NCI-H1436 (cell line): ENCODE data around the gene CNOT6.
"Not testable (repeated sequence)": the region's sequence is repeated elsewhere in the genome, so short reads cannot be mapped to it uniquely, and the experiment has no call there.

Experiments
- DNase-seq: peaks from one replicate; lab custom pipeline; 2025; lab: John Stamatoyannopoulos, UW

CNOT6 gene

DNA sequence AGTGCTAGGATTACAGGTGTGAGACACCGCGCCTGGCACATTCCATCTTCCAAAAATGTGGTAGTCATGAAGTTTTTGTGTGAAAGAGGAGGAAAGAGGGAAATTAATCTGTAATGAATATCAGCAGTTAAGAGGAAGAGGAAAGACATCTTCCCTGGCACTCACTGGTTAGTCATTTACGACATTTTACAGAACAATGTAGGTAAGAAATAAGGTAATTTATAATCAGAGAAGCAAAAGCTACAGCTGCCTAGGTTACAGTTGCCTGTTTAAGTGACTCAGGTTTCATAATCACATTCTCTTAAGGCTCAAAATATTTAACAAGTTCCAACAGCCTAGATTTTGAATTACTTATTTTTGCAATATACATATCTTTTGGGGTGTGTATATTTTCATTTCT is 26.9 kb downstream of the CNOT6 start:
- no peak for DNase-seq

GRCh38 chr5:180521591-180521990 is 27.4 kb downstream of the CNOT6 start:
- DNase-seq, result no peak

- DNase-seq, result no peak
Observed at GRCh38 chr5:180522330-180522729, 28.2 kb downstream of the CNOT6 start.

DNA sequence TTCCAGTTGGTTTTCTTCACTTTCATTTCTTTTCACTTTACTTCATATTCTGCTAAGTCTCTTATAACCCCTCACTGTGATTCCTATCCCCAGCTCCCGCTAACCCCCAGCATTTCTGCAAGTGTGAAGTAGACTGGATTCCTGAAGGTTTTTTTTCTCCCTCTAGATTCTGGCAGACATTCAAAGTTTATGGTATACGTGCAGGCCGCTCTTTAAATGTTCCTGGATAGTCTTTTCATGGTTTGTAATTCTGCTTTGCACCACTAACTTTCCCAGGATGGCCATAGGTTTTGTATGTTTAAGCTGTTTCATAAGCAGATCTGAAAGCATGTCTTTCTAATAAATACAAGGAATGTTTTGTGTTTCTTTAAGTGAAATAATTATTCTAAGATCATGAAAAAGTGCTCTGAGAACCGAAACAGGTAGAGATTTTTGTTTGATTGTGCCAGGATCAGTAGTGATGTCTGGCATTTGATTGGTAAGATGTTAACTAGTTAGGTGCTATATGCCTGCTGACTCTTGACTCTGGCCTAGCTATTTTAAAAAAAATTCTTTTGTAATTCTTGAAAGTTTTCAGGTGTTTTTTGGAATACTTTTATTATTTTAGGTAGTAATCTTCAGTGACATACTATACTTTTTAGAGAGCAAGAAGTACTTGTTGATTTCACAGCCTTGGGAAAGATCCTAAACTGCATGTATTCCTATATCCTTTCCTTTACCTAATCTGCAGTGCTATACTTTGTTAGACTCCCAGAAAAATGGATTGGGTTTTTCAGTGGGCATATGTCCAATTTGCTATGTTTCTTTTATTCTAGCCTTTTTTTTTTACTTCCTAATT is 29.7 kb downstream of the CNOT6 start:
- DNase-seq, result no peak

DNA sequence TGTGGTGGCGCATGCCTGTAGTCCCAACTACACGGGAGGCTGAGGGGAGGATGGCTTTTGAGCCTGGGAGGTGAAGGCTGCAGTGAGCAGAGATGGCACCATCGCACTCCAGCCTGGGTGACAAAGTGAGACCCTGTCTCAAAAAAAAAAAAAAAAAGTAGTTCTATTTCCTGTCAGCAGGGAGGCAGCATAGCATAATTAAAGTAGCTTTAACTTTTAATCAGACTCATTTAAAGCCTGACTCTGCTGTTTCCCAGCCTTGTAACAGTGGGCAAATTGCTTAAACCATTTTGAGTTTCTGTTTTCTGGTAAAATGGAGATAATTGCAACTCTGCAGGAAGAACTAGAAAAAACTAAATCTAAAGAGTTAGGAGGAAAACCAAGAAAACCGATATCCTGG is 31.2 kb downstream of the CNOT6 start:
- DNase-seq, result no peak

DNA sequence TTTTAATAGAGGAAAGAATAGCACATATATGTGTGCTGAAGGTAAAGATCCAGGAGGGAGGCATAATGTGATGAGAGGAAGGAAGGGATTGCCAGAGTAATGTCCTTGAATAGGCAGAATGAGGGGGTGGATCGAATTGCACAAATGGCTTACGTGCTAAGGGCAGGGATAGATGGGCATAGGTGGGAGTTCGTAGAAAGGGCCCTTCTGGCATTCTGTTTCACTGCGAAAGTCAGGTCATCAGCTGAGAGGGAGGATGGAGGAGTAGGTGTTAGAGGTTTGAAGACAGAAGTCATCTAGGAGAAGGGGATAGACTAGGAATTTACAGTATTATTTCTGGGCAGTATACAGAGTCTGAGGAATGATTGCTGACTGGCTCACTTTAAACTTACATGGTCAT is 32.1 kb downstream of the CNOT6 start:
- DNase-seq, result no peak

DNA sequence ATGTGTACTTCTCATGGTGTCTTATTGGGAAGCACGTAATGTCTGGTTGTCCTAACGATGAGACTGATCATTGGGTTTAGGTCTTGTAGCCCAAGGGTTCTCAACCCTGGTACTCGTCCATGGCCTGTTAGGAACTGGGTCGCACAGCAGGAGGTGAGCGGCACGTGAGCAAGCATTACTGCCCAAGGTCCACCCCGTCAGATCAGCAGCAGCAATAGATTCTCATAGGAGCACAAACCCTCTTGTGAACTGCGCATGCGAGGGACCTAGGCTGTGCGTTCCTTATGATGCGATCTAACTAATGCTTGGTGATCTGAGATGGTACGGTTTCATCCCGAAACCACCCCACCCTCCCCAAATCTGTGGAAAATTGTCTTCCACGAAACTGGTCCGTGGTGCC is 33.5 kb downstream of the CNOT6 start:
- DNase-seq, result no peak

- not testable (repeated sequence) for DNase-seq
Observed at GRCh38 chr5:180531036-180531585, 36.9 kb downstream of the CNOT6 start.

- DNase-seq, result no peak
Observed at GRCh38 chr5:180532268-180532667, 38.1 kb downstream of the CNOT6 start.

GRCh38 chr5:180533845-180534244 is 39.7 kb downstream of the CNOT6 start:
- no peak for DNase-seq

- DNase-seq, result no peak
Observed at GRCh38 chr5:180535573-180535972, 41.4 kb downstream of the CNOT6 start.

DNA sequence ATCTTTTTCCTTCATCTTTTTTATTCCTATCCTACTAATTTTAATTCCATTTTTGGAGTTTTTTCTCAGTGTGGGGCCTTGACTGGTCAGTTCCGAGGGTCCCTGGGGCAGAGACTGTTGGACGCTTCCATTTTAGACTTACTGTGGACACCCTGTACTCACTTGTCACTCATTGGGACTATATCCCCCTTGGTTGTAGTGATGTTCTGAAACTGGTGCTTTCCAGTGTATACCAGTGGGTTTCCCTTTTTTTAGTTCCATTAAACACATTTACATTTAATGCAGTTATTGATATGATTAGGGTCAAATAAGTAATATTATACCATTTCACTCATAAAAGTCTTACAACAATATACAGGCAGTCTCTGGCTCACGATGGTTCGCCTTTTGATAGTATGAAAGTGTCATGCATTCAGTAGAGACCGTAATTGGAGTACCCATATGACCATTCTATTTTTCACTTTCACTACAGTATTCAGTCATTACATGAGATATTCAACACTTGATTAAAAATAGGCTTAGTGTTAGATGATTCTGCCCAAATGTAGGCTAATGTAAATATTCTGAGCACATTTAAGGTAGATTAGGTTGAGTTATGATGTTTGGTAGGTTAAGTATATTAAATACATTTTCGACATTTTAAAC is 46.0 kb downstream of the CNOT6 start:
- DNase-seq, result no peak

- DNase-seq, result no peak
Observed at GRCh38 chr5:180541710-180542109, 47.5 kb downstream of the CNOT6 start.

DNA sequence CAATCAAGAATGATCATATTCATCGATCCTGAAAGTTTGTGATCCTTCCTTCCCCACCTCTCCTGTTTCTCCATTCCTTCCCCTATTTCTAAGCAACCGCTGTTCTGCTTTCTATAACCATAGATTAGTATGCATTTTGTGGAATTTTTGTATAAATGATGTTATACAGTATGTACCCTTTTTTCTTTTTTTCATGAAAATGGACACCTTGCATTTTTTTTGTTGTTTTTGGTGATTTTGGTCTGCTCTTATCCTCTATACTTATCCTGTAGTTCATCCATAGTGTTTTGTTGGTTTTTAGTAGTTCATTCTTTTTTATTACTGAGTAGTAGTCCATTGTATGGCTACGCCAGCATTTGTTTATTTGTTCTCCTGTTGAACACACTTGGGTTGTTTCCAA is 51.1 kb downstream of the CNOT6 start:
- DNase-seq, result no peak

DNA sequence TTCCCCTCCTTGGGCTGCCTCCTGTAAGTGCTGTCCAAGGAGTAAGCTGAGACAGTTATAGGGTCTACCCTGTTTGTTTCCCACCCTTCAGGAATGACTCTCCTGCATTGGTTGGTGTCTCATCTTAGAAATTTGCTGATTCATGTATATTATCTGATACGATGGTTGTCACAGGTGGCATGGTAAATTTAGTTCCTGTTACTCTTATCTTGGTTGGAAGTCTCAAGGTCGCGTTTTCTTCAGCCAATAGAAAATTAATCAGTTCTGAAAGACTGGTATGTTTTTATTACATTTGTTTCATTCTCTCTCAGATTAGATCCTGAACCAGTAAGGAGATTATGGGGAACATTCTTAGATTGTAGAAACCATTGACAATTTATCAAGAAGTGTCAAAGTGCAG is 54.4 kb downstream of the CNOT6 start:
- DNase-seq, result no peak

GRCh38 chr5:180553530-180553929 is 59.4 kb downstream of the CNOT6 start:
- DNase-seq, result no peak

DNA sequence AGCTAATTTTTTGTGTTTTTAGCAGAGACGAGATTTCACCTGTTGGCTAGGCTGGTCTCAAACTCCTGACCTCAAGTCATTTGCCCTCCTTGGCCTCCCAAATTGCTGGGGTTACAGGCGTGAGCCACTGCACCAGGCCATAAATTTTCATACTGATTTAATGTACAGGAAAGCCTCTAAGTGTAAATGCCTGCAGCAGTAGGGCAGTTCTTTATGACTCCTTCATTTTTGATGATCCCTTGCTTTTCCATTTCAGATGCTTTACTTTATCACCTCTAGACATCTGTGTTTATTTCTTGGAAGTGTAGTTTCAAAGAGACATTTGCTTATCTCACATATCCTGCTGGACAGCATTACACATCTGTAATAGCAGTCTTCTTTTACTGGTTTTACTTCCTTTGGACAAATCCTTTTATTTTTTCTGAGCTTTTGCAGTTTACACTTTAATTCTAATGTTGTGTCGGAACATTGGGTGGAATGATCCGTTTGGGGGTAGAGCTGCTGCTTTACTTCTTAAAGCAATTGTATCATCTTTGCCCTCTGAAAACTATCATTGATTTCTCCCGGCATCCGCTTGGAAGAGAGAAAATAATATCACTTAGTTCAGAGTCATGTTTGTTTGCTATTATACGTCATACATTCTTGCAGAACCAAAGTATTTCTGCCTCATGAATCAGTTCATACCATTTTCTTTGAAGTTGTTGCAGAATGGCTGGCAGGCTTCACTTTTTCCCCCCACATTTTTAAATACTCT is 61.2 kb downstream of the CNOT6 start:
- DNase-seq, result no peak

DNA sequence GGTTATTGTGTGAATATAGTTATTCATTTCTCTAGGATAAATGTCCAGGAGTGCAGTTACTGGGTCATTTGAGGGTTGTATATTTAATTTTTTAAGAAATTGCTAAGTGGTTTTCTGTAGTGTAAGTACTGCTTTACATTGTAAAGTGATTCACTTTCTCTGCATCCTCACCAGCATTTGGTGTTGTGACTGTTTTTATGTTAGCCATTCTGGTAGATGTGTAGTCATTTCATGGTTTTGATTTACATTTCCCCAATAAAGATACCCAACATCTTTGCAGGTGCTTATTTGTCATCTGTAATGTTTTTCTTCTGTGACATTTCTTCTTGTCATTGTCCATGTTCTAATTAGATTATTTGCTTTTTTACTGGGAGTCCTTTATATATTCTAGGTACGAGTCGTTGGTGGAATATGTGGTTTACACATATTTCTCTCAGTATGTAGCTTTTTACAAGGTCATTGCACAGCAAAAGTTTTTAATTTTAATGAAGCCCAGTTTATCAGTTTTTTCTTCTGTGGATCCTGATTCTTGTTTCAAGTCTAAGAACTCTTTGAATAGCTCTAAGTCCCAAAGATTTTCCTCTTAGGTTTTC is 63.1 kb downstream of the CNOT6 start:
- DNase-seq, result no peak

DNA sequence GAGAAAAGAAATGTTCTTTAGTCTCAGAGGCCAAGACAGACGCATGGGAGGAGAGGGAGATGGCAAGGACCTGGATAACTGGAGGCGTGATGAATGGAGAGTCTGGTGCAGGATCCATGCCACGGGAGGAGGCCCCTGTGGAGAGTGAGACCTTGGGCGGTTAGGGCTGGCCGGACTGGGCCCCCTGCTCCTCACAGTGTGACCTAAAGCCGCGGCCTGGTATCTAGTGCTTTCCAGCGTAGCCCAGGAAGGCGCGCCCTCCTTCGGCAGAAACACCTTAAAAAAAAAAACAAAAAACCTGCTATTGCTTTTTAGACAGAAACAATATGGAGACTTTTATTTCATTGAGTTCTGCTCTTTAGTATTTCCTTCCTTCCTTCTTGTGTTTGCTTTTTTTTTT is 64.1 kb downstream of the CNOT6 start:
- DNase-seq, result no peak

DNA sequence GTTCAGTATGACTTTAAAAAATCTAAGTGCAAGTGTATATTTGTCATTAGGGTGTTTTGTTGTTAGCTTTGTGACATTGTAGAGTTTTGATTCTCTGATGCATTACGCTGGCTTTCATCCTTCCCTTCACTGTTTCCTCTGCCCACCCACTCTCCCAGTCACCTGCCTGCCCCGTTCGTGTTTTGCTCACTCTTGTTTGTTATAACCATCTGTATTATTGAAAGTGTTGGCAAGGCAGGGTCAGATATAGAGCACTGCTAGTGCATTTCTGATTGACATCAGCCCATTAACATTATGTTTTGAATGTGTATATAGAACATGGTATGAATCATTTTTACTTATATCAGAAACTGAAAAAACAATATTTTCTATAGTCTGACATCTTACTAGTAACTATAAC is 69.8 kb downstream of the CNOT6 start:
- DNase-seq, result no peak

DNA sequence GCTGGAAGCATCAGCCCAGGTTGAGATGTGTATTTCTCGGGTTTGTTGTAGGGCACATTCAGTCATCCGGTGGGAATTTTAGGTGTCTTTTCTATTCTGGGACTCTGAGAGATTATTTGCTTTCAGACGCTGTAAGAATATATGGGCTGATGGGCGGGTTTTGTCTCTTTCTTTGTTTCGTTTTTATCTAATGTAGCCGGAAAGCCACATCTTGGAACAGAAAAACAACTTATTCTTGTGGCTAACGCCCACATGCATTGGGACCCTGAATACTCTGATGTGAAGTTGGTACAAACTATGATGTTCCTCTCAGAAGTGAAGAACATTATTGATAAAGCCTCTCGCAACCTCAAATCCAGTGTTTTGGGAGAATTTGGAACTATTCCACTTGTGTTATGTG is 74.7 kb downstream of the CNOT6 start:
- no peak for DNase-seq

GRCh38 chr5:180575571-180575970 is 81.4 kb downstream of the CNOT6 start:
- DNase-seq, result no peak
